ENCODE results near the gene MAP3K15. TPM values are rescaled to one million over a fixed set of nuclear protein-coding genes. Genes with fewer than 3 reads are reported as not detected.

Gene MAP3K15
- polyA plus RNA-seq, 1 donor (not counting 4 experiments of a cell fraction or from before 2014, with no cell fraction given) = 0.03 TPM

DNA sequence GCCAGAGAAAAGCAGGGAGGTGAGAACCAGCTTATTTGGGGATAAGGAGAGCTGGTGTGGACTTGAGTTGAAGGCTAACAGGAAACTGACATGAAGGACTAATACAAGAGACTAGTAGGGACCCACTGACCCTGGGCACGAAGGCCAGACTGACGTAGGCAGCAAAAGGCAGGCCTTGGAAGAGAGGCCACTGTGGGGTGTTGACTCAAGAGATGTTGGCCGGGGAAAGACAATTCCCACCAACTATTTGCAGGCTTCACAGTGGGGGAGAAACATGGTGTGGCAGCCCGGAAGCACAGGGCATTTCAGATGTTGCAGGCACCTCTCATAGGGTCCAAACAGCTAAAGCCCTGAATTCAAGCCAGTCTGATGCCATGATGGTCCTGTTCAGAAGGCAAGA lies 24.4 kb upstream of the MAP3K15 start:
- Histone ChIP-seq H3K36me3 (ENCODE audit: control insufficient read depth in 2 of 2, extremely low read depth in 1 of 2, insufficient read depth in 2 of 2, low read length in 2 of 2) (peaks cover 0 to 1% of the 10 kb centered on the region in 2 experiments), H3K79me2 (ENCODE audit: control insufficient read depth, insufficient read depth, low read length) (no peaks in the 10 kb centered on the region), H4K20me1 (ENCODE audit: control insufficient read depth, extremely low read depth, insufficient read depth, low read length) (no peaks in the 10 kb centered on the region), H3K4me2 (ENCODE audit: control insufficient read depth, extremely low read depth, insufficient read depth, low read depth, low read length) (no peak overlapping the region), H3K4me1 (ENCODE audit: control insufficient read depth, extremely low read depth, insufficient read depth, low read length) (no peaks in the 10 kb centered on the region), H3K9me3 (ENCODE audit: control insufficient read depth, low read depth, low read length) (no peaks in the 10 kb centered on the region), H2AFZ (ENCODE audit: control insufficient read depth, low read length) (no peak overlapping the region), H3K9ac (ENCODE audit: control insufficient read depth, extremely low read depth, insufficient read depth, low read length) (no peak overlapping the region), H3K9me1 (ENCODE audit: control insufficient read depth, extremely low read depth, insufficient read depth, low read length) (no peaks in the 10 kb centered on the region), H3K4me3 (ENCODE audit: control insufficient read depth in 2 of 3, extremely low read depth in 1 of 3, insufficient read depth in 2 of 3, low read depth in 1 of 3, low read length in 3 of 3) (no peak overlapping the region), H3K27ac (ENCODE audit: control insufficient read depth, insufficient read depth, low read length) (no peak overlapping the region), H3K27me3 (ENCODE audit: control insufficient read depth, extremely low read depth, insufficient read depth, low read length) (no peaks in the 10 kb centered on the region)
- TF ChIP-seq EZH2 (IDR thresholded peaks at IDR 0.05; ENCODE audit: low read length) = no peak
- TF ChIP-seq, protein P1, sequence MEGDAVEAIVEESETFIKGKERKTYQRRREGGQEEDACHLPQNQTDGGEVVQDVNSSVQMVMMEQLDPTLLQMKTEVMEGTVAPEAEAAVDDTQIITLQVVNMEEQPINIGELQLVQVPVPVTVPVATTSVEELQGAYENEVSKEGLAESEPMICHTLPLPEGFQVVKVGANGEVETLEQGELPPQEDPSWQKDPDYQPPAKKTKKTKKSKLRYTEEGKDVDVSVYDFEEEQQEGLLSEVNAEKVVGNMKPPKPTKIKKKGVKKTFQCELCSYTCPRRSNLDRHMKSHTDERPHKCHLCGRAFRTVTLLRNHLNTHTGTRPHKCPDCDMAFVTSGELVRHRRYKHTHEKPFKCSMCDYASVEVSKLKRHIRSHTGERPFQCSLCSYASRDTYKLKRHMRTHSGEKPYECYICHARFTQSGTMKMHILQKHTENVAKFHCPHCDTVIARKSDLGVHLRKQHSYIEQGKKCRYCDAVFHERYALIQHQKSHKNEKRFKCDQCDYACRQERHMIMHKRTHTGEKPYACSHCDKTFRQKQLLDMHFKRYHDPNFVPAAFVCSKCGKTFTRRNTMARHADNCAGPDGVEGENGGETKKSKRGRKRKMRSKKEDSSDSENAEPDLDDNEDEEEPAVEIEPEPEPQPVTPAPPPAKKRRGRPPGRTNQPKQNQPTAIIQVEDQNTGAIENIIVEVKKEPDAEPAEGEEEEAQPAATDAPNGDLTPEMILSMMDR (optimal IDR thresholded peaks at IDR 0.05 in 1 of 3, IDR thresholded peaks at IDR 0.05 in 1 of 3, conservative IDR thresholded peaks at IDR 0.05 in 1 of 3; ENCODE audit: extremely low read depth in 1 of 3, insufficient read depth in 2 of 3, low read length in 3 of 3) = no peak
- FAIRE-seq (no peak), DNase-seq (ENCODE audit: low read depth, low spot score) (no peak)
- dilution Hi-C loops (cut with MboI; ENCODE audit: extremely low pct_ligation_motif_present, low sequenced_read_pairs) = no loop called here

DNA sequence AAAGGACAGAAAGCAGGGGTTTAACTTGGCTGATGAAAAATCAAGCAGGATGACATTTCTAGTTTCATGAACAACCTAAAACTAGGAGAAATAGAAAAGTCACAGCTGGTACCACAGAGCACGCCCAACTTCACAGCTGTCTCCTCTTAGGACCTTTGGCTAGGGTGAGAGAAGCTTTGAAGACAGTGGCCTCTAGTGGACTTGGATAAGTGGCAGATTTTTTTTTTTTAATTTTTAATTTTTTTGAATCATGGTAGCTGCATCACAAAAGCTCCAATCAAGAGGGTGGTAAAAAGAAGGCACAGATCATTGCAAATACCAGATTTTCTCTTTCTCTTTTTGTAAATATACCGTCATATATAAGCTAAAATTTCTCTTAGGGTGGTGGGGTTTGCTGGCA lies 20.2 kb upstream of the MAP3K15 start:
- Histone ChIP-seq H3K9ac (ENCODE audit: control insufficient read depth, extremely low read depth, insufficient read depth, low read length) (no peak overlapping the region), H3K79me2 (ENCODE audit: control insufficient read depth, insufficient read depth, low read length) (no peaks in the 10 kb centered on the region), H3K9me1 (ENCODE audit: control insufficient read depth, extremely low read depth, insufficient read depth, low read length) (no peaks in the 10 kb centered on the region), H2AFZ (ENCODE audit: control insufficient read depth, low read length) (no peak overlapping the region), H3K4me2 (ENCODE audit: control insufficient read depth, extremely low read depth, insufficient read depth, low read depth, low read length) (no peak overlapping the region), H3K9me3 (ENCODE audit: control insufficient read depth, low read depth, low read length) (no peaks in the 10 kb centered on the region), H3K4me1 (ENCODE audit: control insufficient read depth, extremely low read depth, insufficient read depth, low read length) (no peaks in the 10 kb centered on the region), H4K20me1 (ENCODE audit: control insufficient read depth, extremely low read depth, insufficient read depth, low read length) (no peaks in the 10 kb centered on the region), H3K27ac (ENCODE audit: control insufficient read depth, insufficient read depth, low read length) (no peak overlapping the region), H3K27me3 (ENCODE audit: control insufficient read depth, extremely low read depth, insufficient read depth, low read length) (no peaks in the 10 kb centered on the region), H3K36me3 (ENCODE audit: control insufficient read depth in 2 of 2, extremely low read depth in 1 of 2, insufficient read depth in 2 of 2, low read length in 2 of 2) (peaks cover 0 to 1% of the 10 kb centered on the region in 2 experiments), H3K4me3 (ENCODE audit: control insufficient read depth in 2 of 3, extremely low read depth in 1 of 3, insufficient read depth in 2 of 3, low read depth in 1 of 3, low read length in 3 of 3) (no peak overlapping the region)
- DNase-seq (ENCODE audit: low read depth, low spot score) (no peak), FAIRE-seq (no peak)
- TF ChIP-seq, protein P1 (optimal IDR thresholded peaks at IDR 0.05 in 1 of 3, IDR thresholded peaks at IDR 0.05 in 1 of 3, conservative IDR thresholded peaks at IDR 0.05 in 1 of 3; ENCODE audit: extremely low read depth in 1 of 3, insufficient read depth in 2 of 3, low read length in 3 of 3) = peak; percentile 17 to 30 (median 24)
- no peak for TF ChIP-seq EZH2 (IDR thresholded peaks at IDR 0.05; ENCODE audit: low read length)
- dilution Hi-C loops (cut with MboI; ENCODE audit: extremely low pct_ligation_motif_present, low sequenced_read_pairs) = no loop called here

Data from keratinocyte (primary cell).